Activated gamma-delta T cell treated with anti-CD3 and anti-CD28 coated beads, Interleukin-2, amount 50 U/mL, for 16 hours (primary cell): ENCODE results near the gene NTS.

ENCODE experiments used
- DNase-seq: peaks from one replicate; pipeline ENCODE4 v3.0.0-alpha.2; 2020; ENCODE audit warnings: low read depth

NTS gene

DNA sequence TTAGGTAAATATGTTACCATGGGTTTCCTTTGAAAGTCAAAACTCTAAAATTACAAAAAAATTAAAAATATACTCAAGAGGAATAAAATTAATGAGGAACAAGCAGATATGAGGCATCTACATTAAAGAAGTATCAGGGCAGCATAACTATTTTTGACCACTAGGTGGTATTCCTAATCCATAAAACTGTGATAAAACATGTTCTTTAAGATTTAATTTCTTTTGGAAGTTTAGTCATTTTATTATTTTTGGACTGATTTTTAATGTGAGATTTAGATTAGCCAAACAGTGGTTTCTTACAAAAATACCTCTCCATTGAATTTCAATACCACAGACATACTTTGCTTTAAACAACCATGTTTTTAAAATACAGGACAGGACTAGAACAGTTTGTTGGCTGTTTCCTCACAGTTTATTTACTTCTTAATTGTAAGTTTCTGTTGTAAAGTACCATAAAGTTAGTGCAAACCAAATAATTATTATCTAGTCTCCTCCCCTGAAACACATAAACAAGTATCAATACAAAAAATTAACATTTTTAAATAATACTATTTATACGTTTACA is 49.8 kb downstream of the NTS start:
- DNase-seq, result no peak

DNA sequence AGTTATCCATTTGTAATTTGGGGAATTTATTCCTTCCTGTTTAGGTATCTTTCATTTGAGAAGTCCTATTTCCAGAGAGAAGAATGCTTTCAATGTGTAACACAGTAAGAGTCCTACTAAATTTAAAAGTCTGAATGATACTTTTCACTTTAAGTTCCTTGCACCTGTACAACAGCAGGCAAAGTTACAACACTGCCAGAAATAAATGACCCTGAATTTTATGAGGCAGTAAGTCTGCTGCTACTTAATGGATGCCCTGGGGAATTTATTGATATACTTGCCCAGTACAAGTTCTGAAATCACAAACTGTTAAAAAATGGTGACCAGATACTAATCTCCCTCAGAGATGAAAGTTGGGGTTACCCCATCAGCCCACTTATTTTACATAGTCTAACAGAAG is 53.1 kb downstream of the NTS start:
- DNase-seq, result no peak
